Glutamatergic neuron (in vitro differentiated cells): ENCODE results near the gene PHACTR3. TPM values are rescaled to one million over a fixed set of nuclear protein-coding genes. Genes with fewer than 3 reads are reported as not detected.

ENCODE experiments used
- DNase-seq: peaks from one replicate; pipeline ENCODE4 v3.0.0; 2022
- H3K27ac Mint-ChIP-seq: one replicate; pipeline ENCODE4 v1.8.0; 2020; ENCODE audit warnings: mild to moderate bottlenecking, mixed read lengths, inconsistent platforms; ENCODE audit not compliant: unreplicated experiment
- H3K27me3 Mint-ChIP-seq: one replicate; pipeline ENCODE4 v1.8.0; 2020; ENCODE audit warnings: mild to moderate bottlenecking, moderate library complexity, mixed read lengths, inconsistent platforms; ENCODE audit not compliant: unreplicated experiment
- H3K36me3 Mint-ChIP-seq: one replicate; pipeline ENCODE4 v1.8.0; 2020; ENCODE audit warnings: mild to moderate bottlenecking, mixed read lengths, inconsistent platforms; ENCODE audit not compliant: unreplicated experiment
- H3K4me1 Mint-ChIP-seq: one replicate; pipeline ENCODE4 v1.8.0; 2020; ENCODE audit warnings: mild to moderate bottlenecking, low read depth, mixed read lengths, inconsistent platforms; ENCODE audit not compliant: unreplicated experiment
- H3K4me3 Mint-ChIP-seq: one replicate; pipeline ENCODE4 v1.8.0; 2020; ENCODE audit warnings: mild to moderate bottlenecking, mixed read lengths, inconsistent platforms; ENCODE audit not compliant: unreplicated experiment
- H3K9me3 Mint-ChIP-seq: one replicate; pipeline ENCODE4 v1.8.0; 2020; ENCODE audit warnings: mild to moderate bottlenecking, moderate library complexity, mixed read lengths, inconsistent platforms; ENCODE audit not compliant: unreplicated experiment
- total RNA-seq: library from RNA; stranded (reverse); fragmentation: NEBNext Ultra II Directional; extraction: Animal tissue kit (Norgen Biotek cat#: 25700); gene quantifications from one replicate; pipeline ENCODE4 v1.2.1, GENCODE V29; 2021; ENCODE audit not compliant: unreplicated experiment
- TF ChIP-seq, protein P1 (sequence below): fragments of 200-600 bp; sonication (generic); IDR thresholded peaks from one replicate; pipeline ENCODE4 v1.5.0; 2021; ENCODE audit not compliant: partially characterized antibody, unreplicated experiment

PHACTR3 gene
- total RNA-seq, 1 donor from 2014 or later: 37.0 TPM

DNA sequence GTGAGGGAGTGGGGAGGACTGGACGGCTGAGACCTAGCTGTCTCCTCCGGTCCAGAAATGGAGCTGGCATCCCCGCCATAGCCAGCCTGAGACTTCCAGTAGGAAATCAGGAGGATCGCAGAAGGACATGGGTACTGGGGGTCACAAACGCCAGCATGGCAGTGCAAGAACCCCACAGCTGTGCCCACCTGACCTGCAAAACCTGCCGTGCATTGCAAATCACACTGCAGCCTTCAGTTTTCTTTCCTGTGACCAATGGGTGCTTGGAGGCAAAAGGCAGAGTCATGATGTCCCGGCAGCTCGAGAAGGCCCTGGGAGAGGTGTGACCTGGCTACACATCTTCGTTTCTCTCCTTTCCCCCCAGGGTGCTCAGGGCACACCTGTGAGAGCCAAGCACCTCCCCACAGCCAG, 23.3 kb upstream of the PHACTR3 start:
- Mint-ChIP-seq H3K27me3 (peaks cover 24% of the 10 kb centered on the region), H3K9me3 (peaks cover 13% of the 10 kb centered on the region), H3K4me1 (peaks cover 11% of the 10 kb centered on the region), H3K36me3 (no peaks in the 10 kb centered on the region), H3K4me3 (no peak overlapping the region), H3K27ac (no peak overlapping the region)
- TF ChIP-seq, protein P1, sequence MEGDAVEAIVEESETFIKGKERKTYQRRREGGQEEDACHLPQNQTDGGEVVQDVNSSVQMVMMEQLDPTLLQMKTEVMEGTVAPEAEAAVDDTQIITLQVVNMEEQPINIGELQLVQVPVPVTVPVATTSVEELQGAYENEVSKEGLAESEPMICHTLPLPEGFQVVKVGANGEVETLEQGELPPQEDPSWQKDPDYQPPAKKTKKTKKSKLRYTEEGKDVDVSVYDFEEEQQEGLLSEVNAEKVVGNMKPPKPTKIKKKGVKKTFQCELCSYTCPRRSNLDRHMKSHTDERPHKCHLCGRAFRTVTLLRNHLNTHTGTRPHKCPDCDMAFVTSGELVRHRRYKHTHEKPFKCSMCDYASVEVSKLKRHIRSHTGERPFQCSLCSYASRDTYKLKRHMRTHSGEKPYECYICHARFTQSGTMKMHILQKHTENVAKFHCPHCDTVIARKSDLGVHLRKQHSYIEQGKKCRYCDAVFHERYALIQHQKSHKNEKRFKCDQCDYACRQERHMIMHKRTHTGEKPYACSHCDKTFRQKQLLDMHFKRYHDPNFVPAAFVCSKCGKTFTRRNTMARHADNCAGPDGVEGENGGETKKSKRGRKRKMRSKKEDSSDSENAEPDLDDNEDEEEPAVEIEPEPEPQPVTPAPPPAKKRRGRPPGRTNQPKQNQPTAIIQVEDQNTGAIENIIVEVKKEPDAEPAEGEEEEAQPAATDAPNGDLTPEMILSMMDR: no peak
- peak; percentile 10 for DNase-seq

DNA sequence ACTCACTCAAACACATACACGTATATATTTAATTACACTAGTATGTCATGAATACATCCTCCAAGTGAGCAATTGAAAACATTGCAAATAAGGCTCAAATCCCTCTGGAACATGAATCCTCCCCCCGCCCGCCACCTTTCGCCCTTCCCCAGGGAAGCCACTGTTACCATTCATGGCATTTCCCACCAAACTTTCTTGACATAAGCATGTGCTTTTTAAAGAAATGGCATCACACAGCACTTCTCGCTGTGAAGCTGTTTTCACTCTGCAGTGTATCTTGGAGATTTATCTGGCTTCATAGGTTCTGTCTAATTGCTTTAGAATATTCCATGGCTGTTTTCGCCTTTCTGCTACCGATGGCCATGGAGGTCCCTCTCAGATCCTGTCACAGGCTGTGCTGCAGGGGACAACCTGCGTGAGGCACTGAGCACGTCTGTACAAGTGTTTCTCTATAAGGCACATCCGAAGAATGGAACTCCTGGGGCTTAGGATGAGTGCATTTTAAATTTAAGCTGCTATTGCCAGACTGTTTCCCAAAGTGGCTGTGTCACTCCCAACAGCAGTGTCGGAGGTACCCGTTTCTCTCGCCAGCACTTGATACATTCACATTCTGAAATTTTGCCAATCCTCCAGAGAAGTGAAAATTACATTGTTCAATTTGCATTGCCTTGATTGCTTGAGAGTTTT, 22.2 kb upstream of the PHACTR3 start:
- Mint-ChIP-seq H3K4me1 (peaks cover 11% of the 10 kb centered on the region), H3K27me3 (peaks cover 25% of the 10 kb centered on the region), H3K36me3 (no peaks in the 10 kb centered on the region), H3K9me3 (peaks cover 13% of the 10 kb centered on the region), H3K27ac (no peak overlapping the region), H3K4me3 (no peak overlapping the region)
- no peak for DNase-seq
- TF ChIP-seq, protein P1: no peak

DNA sequence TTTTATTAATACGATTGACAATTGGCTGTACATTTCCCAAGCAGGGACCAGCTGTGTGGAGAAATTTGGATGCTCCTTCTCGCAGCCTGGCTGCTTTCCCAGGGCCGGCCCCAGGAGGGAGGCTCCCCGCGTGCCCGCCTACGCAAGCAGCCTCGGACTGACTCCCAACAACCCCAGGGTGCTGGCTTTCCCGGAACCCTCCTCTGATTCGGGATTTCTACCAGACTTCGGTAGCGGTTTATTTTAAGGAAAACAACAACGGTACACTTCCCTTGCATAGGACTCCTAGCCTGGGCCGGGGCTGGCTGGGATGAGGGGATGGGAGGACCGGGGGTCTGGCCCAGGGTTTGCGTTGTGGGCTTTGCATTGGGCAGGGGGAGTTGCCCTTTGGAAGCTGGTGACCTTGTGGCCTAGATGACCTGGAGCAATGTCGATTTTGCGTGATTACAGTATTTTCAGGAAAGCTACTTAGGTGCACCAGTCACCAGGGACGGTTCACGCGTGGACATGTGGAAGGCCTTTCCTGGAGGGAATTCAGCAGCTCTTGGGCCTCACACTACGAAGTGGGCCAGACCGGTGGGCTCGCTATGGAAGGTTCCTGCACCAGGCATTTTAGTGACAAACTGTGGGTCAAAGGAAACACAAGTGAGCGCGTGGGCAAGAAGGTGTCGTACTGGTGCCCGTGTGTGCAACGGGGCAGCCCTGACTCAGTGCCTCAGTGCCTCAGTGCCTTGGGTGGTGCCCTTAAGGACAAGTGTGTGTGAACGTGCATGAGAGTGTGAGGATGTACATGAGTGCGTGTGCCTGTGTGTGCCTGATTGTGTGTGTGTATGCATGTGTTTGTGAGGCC, 20.7 kb upstream of the PHACTR3 start:
- Mint-ChIP-seq H3K27me3 (peaks cover 15% of the 10 kb centered on the region), H3K4me1 (peaks cover 11% of the 10 kb centered on the region), H3K27ac (no peak overlapping the region), H3K36me3 (no peaks in the 10 kb centered on the region), H3K9me3 (peaks cover 8% of the 10 kb centered on the region), H3K4me3 (no peak overlapping the region)
- TF ChIP-seq, protein P1: no peak
- DNase-seq: peak; percentile 14

DNA sequence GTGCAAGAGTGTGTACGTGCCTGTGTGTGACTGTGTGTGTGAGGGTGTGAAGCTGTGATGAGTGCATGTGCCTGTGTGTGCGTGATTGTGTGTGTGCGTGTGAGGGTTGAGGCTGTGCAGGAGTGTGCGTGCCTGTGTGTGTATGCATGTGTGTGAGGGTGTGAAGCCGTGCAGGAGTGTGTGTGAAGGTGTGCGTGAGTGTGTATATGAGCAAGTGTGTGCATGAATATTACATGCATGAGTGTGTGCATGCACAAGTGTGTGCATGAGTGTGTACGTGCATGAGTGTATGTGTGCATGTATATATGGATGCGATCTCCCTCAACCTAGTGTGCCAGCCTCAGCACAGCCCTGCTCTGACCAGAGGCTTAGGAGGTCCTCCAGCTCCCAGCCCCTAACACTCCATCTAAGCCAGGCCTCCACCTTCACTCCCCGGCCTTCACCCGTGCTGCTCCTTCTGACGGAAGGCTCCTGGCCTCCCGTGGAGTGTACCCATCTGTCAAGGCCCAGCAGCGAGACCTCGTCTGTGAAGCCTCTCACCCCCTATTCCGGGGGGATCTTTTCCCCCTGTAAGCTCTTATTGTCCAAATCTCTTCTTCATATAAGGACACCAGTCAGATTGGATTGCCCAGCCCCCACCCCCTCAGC, 19.9 kb upstream of the PHACTR3 start:
- H3K9me3 Mint-ChIP-seq: peaks cover 10% of the 10 kb centered on the region
- DNase-seq: peak; percentile 17
- H3K27ac Mint-ChIP-seq: no peak overlapping the region
- peaks cover 10% of the 10 kb centered on the region for H3K4me1 Mint-ChIP-seq
- H3K4me3 Mint-ChIP-seq: no peak overlapping the region
- TF ChIP-seq, protein P1: no peak
- H3K27me3 Mint-ChIP-seq: peaks cover 13% of the 10 kb centered on the region
- no peaks in the 10 kb centered on the region for H3K36me3 Mint-ChIP-seq
